ENCODE results near the gene CCNC.
"Not testable (repeated sequence)": the region's sequence is repeated elsewhere in the genome, so short reads cannot be mapped to it uniquely, and the experiment has no call there.

CCNC gene

DNA sequence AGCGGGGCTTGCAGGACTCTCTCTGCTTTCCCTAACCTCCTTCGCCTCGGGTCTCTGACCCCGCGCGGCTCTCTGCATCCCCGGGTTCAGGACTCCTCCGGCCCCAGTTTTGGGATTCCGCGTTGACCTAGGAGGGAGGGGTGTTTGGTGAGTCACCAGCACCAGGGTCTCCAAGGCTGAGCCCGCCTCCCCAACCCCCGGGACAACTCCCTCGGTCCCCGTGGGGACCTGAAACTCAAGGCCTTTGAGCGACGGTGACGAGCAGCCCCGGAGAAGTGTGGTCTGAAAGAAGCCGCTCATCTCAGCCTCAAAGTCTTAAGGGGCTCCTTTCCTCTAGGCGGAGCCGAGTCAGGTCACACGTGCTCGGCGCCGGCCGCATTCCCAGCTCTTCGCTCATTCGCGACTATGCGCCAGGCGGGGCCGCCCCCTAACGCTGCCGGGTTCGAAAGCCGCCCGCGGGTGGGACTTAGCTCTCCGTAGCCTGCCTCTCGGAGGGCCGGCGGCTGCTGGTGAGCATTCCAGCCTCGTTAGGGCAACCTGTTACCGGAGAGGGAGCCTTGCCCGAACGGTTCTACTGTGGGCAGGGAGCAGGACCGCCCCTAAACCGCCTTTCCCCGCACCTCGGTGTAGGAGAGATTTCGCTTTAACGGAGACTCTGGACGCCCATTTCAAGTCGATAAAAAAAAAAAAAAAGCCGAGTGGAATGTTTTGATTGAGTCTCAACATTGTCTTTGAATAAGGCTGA, 35.1 kb upstream of the CCNC start:
- no peak for DNase-seq (ENCODE audit: low read depth in 2 of 2)

DNA sequence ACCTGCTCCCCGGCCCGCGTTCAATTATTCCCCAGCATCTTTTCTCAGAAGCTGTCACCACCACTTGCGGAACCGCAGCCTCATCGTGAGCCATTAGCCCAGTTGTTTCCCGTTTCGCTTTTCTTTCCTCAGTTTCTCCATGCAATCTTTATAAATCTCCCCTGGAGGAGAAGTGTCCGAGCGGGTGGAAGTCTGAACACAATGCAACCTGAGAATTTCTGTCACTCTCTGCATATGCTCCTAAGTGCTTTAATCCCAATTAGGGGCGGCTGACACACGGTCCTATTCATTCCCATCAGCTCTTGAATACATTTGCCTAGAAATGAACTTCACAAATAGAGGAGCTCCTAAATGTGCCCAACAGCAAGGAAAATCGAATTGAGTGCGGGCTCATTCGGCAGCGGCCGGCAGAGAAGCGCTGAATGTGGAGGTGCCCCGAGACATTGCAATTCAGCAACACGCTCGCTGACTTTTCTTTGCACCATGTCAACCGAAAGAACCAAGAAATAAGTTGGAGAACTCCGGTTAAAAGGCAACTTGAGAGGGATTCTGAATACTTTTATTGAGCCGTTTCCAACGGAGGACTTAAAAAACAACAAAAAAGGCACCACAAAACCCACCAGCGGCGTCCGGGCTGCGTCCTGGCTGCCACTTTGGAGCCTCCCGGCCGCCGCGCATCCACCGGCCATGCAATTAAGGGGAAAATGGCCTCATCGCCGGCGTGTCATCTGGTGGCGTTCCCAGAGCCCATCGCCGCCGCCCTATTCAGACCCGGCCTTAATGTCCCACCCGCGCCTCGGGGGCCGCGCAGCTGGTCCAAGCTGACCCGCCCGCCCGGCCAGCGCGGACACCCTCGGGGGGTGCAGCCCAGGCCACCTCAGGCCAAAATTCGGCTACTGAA, 34.3 kb upstream of the CCNC start:
- no peak for DNase-seq (ENCODE audit: low read depth in 2 of 2)

DNA sequence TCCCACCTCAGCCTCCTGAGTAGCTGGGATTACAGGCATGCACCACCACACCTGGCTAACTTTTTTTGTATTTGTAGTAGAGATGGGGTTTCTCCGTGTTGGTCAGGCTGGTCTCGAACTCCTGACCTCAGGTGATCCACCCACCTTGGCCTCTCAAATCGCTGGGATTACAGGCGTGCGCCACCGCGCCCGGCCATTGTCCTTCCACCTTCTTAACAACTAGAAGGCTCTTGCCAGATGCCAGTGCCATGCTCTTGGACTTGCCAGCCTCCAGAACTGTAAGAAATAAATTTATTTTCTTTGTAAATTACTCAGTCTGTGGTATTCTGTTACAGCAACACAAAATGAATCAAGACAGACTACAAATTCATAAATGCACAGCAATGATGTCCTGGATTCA, 26.2 kb upstream of the CCNC start:
- not testable (repeated sequence) for DNase-seq (ENCODE audit: low read depth in 2 of 2)

DNA sequence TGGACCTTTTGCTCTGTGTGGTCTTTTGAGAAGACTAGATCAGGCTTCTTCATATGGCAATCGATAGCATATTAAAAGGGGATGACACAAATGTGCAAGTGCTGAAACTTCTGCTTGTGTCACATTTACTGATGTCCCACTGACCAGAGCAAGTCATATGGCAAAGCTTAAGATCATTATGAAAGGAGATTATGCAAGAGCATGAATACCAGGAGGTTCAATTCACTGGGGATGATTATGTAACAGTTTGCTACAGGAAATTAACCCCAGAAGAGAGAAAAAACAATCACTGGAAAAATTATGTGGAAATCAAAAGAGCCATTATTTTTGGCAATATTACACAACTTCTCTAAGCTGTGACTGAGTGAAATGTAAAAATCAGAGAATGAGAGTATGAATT, 24.4 kb upstream of the CCNC start:
- DNase-seq (ENCODE audit: low read depth in 2 of 2) = no peak

DNA sequence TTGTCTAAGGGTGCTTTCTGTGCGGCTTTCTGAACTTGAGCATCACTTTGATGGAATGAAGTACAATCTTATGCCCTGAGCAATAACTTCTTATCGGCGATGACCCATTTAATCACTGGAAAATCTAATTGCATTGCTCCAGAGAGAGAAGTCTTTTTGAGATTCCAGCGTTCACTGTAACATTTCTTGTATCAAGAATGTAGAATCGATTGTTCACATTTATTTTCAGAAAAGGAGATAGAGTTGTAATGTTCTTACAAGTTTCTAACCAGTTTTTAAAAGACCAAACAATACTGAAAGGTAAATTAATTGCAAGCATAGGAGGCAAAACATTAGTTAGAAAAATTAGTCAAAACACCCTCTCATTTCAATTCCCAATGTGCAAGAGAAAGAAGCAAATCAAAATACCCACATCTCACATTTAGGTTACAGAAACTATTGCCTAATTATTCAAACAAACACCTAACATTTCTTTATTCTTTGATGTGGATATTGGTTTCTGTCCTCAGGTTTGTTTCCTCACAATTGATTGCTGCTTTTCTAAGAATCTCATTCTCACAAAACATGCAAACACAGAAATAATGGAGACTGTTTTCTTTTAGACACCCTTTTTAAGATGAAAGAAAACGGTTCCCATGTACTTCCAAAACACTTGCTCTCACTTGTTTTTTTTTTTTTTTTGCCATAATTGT, 23.4 kb upstream of the CCNC start:
- DNase-seq (ENCODE audit: low read depth in 2 of 2) = no peak

DNA sequence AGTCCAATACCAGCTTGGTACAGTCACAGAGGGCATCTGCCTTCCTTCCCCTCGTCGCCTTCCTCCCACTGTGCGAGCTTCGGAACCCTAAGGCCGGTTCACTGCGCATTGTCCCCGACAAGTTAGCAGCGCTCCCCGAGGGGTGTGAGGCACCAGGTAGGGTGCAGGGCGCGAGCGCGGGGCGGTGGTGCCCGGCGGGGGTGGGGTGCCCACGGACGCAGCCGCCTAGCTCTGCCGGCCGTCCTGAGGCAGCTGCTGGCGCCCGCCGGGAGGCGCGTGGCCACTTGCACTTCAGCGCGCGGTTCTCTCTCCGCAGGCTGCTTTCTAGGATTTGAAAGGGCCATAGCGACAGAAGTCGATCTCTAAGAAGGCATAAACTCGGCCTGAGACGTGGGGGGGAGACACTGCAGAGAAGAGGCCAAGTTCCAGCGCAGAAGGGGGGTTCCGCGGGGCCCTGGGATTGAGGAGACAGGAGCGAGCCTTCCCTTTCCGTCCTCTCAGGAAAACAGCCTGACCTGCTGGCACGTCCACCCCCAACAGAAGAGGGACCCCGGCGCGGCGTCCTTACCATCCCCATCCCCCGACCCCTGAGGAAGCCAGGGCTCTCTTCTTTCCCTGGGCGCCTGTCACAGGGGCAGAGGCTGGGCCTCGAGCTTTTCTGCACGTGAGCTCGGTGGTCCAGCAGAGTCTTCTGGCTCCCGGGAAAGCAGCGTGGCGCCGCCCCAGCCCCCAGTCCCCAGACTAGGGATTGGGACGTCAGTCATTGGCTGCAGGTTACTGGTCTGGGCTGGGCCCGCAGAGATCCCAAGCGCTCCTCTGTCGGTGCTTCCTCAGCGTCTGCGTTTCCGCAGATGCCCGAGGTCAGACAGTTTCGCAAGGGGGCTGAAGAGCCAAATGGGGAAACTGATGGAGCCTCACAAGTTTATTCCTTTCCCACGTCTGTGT, 22.5 kb upstream of the CCNC start:
- DNase-seq (ENCODE audit: low read depth in 2 of 2) = no peak

DNA sequence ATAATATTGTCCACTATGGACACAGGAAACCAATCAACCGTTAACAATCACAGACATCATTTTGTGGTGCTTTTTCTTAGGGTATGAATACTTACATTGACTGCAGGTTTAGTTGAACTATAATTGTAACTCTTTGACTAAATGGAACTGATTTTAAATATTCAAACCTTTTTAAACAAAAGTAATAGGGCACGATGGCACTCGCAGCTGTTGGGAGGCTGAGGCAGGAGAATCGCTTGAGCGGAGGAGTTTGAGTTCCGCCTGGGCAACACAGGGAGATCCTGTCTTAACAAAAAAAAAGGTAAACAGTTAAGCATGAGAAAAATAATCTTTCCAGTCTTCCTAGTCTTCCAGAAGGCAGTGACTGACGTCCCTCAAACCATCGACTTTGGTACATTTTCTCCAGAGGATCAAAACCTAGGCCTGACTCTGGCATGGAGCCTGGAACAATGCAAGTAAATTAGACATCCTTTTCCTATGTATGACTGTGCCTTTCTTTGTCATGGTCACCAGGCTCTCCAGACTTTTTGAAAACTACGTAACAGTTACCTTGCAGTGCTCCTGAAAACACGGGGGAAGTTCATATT, 21.5 kb upstream of the CCNC start:
- DNase-seq (ENCODE audit: low read depth in 2 of 2) = no peak

DNA sequence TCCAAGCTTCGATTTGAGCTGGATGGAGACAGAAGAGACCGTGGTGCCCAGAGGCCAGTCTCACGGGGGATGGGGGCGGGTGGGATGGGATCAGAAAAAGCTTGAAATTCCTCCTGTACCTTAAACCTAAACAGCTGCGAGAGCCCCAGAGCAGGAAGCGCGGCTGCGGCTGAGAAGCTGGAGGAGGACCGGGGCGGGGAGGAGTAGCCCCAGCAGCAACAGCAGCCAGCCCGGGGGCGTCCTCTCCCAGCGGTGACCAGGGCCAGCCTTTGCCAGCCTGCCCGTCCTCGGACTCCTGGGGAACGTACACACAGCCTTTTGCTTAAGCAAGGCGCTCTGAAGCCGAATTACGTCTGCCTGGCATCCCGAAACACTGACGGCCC, 20.8 kb upstream of the CCNC start:
- DNase-seq (ENCODE audit: low read depth in 2 of 2) = no peak

DNA sequence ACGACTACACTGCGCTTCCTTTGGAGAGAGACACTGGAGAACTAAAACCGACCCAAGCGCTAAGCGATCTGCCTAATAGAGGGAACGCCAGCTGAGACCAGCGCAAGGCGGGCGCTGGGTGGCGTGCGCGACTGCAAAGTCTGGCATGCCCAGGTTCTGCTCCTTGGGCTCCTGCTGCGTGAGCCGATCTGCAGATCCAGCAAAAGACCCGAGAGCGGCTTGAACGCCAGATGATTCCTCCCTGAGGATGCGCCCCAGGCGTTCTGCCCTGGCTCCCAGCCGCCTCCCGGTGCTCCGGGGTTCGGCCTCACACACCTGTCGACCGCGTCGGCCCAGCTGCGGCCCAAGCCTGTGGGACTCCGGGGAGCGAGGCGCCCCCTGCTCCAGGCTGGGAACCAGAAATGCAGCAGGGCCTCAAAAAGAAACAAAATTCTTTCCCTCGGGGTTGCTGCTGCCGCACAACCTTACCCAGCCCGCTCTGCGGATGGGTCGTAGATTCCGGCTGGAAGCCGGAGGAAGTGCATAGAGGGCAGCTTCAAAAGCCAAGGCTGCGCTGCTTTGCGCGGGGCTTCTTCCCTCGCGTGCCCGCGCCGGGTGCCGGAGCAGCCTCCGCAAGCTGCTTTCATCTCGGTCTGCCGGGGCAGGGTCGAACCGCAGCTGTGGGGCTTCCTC, 20.3 kb upstream of the CCNC start:
- DNase-seq (ENCODE audit: low read depth in 2 of 2) = peak; percentile 50 to 52

DNA sequence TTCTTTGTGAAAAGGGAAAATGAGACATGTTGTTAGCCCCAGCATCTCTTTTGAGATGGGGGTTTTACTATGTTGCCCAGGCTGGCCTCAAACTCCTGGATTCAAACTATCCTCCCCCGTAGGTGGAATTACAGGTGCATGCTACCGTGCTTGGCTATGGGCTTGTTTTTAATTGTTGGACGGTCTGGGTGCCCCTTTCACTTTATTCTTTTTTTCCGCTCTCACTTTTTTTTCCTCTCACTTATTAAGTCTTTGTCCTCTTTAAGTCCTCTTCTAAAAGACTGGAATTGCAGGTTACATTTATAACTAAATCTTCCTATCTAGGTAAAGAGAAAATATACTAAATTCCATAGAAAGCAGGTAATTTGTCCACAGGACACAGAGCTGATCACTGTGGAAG, 19.3 kb upstream of the CCNC start:
- DNase-seq (ENCODE audit: low read depth in 2 of 2) = no peak

DNA sequence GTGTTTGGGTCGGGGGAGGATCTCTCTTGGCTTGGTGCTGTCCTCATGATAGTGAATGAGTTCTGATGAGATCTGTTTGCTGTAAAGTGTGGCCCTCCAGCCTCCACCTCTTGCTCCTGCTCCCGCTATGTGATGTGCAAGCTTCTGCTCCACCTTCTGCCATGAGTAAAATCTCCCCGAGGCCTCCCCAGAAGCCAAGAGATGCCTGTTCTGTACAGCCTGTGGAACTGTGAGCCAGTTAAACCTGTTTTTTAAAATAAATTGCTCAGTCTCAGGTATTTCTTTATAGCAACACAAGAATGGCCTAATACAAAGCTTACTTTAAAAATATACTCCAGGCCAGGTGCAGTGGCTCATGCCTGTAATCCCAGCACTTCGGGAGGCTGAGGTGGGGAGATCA, 11.3 kb upstream of the CCNC start:
- DNase-seq (ENCODE audit: low read depth in 2 of 2) = no peak

DNA sequence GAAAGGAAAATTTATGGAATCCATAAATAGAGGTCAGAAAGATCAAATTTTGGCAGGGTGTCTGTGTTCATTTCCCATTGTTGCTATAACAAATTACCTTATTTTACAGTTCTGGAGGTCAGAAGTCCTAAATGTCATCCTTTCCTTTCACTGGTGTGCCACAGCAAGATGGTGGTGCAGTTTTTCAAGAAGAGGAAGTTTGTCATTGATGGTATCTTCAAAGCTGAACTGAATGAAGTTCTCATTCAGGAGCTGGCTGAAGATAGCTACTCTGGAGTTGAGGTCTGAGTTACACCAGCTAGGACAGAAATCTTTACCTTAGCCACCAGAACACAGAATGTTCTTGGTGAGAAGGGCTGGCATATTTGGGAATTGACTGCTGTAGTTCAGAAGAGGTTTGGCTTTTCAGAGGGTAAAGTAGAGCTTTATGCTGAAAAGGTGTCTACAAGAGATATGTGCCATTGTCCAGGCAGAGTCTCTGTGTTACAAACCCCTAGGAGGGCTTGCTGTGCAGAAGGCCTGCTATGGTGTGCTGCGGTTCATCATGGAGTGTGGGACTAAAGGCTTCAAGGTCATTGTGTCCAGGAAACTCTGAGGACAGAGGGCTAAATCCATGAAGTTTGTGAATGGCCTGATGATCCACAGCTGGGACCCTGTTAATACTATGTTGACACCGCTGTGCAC, 7.2 kb upstream of the CCNC start:
- no peak for DNase-seq (ENCODE audit: low read depth in 2 of 2)

DNA sequence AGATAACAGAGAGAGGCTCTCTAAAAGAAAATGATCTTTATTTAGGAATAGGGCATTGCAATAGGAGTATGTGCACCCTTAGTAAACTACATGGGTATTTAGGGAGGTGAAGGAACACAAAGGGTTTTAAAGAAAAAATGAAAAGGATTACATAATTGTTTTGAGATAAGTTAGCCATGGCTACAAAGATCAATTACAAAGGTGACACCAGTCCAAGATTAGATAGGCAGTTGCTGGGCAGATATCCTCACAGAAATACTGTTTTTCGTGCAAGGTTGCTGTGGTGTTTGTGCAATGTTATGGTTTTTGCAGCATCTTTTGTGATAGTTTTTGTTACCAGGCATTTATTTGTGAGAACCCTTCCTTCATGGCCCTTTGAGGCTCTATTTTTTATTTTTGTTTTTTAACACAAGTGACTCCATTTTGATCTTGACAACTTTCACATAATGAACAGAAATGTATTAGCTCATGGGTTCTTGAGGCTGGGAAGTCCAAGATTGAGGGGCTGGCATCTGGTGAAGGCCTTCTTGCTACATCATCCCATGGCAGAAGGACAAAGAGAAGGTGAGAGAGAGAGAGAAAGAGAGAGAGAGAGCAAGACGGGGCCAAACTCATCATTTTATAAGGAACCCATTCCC, 5.6 kb upstream of the CCNC start:
- no peak for DNase-seq (ENCODE audit: low read depth in 2 of 2)

DNA sequence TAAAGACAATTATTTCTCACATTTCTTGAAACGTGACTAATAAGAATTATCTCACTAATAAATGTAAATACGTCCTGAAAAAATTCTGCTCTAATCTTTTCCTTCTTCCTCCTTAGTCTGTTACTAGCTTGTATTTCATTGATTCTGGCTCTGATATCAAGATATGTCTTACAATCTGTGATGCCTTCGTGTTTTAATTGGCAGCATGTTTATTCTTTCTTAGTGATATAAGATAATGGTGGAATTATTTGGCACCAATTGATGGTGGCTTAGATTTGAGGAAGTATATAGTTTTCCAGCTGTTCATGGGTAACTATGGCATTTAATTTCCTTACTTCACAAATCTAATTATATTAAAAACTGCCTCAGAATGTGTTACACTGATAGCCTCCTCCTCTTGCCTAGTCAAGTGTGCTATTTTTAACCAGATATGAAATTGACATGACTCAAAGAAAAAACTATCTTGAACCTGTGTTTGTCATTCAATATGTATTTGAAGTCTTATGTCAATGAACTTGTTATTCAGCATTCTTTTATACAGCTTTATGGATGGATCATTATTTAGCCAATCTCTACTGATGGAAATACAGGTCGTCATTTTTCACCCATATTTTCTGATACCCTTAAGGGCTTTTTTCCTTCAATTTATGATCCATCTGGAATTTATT, 5.3 kb downstream of the CCNC start:
- no peak for DNase-seq (ENCODE audit: low read depth in 2 of 2)

DNA sequence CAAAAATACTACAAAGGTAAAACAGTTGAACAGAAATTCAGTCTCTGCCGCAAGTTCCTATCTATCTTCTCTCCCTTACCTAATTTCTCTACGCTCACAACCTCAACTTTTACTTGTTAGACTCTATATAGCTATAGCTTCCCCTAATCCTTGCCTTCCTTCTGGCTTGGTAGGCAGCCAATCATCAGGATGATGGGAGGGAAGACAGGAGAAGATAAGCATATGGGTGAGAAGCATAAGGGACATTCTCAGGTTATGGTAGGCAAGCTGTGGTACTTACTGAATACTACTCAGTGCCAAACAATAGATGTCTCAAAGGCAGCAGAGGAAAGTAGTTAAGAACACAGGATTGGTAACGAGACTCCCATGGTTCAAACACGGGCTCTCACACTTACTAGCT, 7.8 kb downstream of the CCNC start:
- DNase-seq (ENCODE audit: low read depth in 2 of 2) = no peak

DNA sequence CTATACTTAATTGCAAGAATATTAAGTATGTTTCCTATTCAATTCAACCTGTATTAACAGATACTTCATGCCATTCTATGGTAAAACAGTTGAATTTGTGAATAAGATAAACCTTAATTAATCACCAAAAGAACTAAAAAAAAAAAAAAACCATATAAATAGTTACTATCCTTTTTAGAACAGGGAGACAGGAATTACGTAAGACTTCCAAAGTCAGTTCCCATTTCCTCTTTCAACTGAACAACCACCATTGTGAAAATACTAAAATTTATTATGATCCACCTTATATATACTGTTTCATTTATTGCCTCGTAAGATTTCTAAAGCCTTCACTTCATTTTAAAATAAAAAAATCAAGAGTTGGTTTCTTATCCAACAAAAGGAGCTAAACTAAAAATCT, 9.4 kb downstream of the CCNC start:
- no peak for DNase-seq (ENCODE audit: low read depth in 2 of 2)

DNA sequence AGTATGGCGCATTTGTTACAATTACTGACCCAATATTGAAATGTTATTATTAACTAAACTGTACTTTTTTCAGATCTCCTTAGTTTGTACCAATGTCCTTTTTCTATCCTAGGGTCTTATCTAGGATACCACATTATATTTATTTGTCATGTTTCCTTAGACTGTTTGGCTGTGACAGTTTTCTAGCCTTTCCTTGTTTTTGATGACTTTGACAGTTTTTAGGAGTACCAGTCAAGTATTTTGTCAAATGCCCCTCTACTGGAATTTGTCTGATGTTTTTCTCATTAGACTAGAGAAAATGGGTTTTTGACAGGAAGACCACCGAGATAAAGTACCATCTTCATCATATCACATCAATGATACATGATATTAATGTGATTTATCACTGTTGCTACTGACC, 14.6 kb downstream of the CCNC start:
- DNase-seq (ENCODE audit: low read depth in 2 of 2) = no peak

DNA sequence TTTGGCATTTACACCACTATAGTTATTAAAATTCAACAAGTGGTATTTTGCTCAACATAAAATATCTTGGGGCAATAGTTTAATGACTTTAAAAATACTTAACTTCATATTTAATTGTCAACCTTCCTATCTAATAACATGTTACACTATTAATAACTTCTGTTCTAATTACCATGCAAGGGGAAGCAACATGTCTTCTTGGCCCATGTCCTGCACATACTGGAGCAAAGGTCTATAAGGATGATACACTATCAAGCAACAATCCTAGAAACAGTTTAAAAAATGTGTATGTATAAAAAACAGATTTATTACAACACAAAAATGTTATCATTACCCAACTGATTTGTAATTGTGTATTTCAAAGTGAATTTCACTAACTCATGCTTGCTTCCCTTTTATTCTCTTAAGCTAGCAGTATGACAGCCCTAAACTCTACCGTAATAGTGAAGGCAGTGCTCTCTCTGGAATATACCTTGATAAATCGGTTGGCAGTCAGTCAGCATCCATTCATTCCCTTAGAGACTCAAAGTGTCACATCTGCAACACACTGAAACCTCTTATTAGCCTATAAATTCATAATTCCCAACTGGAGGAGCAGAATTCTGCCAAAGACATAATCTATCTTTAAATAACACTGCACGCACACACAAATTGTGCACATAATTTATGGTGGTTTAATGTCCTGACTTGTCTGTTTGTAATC, 18.3 kb downstream of the CCNC start:
- DNase-seq (ENCODE audit: low read depth in 2 of 2) = no peak
